Panc1 (cell line): ENCODE measurements around the gene LCT. TPM values are rescaled to one million over a fixed set of nuclear protein-coding genes. Genes with fewer than 3 reads are reported as not detected.

Experiments used
- ATAC-seq: fragments of 200-7000 bp; cut with Tn5 transposase; 2 replicates; pipeline ENCODE4 v1.9.1; 2020; ENCODE audit warnings: mild to moderate bottlenecking, moderate library complexity
- BruUV-seq: library from RNA; stranded (reverse); fragments of 400-500 nt; replicated peaks from 2 replicates; lab custom pipeline; 2021; lab: Mats Ljungman, UMichigan
- CTCF ChIA-PET: fragments of 300-600 bp; sonication (Branson Sonifier 250); formaldehyde crosslinking; loops from one replicate; lab custom pipeline; 2022; ENCODE audit warnings: antibody characterized with exemption; lab: Charles Lee
- POLR2A ChIA-PET: fragments of 300-600 bp; sonication (Branson Sonifier 250); formaldehyde crosslinking; loops from one replicate; lab custom pipeline; 2022; ENCODE audit warnings: antibody characterized with exemption; lab: Charles Lee
- DNase-seq: peaks from one replicate; pipeline ENCODE4 v3.0.0-alpha.2; 2010; ENCODE audit warnings: low read depth, low spot score
- H3K27ac ChIP-seq: 2 replicates; pipeline ENCODE4 v1.5.1; 2011; ENCODE audit warnings: mild to moderate bottlenecking, low read length, inconsistent platforms
- H3K27me3 ChIP-seq: fragments of 200-500 bp; sonication (Bioruptor generic); 2 replicates; pipeline ENCODE4 v1.6.0; 2014; ENCODE audit warnings: low read length, inconsistent platforms; ENCODE audit not compliant: control insufficient read depth, insufficient read depth
- H3K36me3 ChIP-seq: fragments of 200-500 bp; sonication (Bioruptor generic); 2 replicates; pipeline ENCODE4 v1.5.1; 2014; ENCODE audit warnings: inconsistent platforms, mild to moderate bottlenecking, low read length, moderate library complexity; ENCODE audit not compliant: control insufficient read depth, insufficient read depth
- H3K4me1 ChIP-seq: 2 replicates; pipeline ENCODE4 v1.5.1; 2011; ENCODE audit warnings: inconsistent platforms, mild to moderate bottlenecking, low read length, moderate library complexity; ENCODE audit not compliant: control insufficient read depth, insufficient read depth
- H3K4me3 ChIP-seq, 2 experiments: 2 replicates each; pipeline ENCODE4 v1.5.1; 2011 to 2012; ENCODE audit warnings: low read depth in 2 of 2, low read length in 2 of 2, mild to moderate bottlenecking in 2 of 2, inconsistent platforms in 1 of 2, moderate library complexity in 1 of 2
- H3K9me3 ChIP-seq: fragments of 200-500 bp; sonication (Bioruptor generic); 2 replicates; pipeline ENCODE4 v1.5.1; 2014; ENCODE audit warnings: low read depth, mild to moderate bottlenecking, inconsistent platforms, low read length, moderate library complexity; ENCODE audit not compliant: control insufficient read depth, insufficient read depth
- CTCF ChIP-seq: fragments of 450-650 bp; IDR thresholded peaks from 2 replicates; pipeline ENCODE4 v1.5.1; 2017; ENCODE audit warnings: mild to moderate bottlenecking
- POLR2AphosphoS5 ChIP-seq: IDR thresholded peaks from 2 replicates; pipeline ENCODE4 v1.6.1; 2012; ENCODE audit warnings: mild to moderate bottlenecking, low read depth, low read length, moderate library complexity
- REST ChIP-seq, 2 experiments: IDR thresholded peaks; 2 replicates each; pipeline ENCODE4 v1.6.1; 2011 to 2012; ENCODE audit warnings: low read depth in 2 of 2, control low read depth in 1 of 2, low read length in 1 of 2, mild to moderate bottlenecking in 1 of 2, moderate library complexity in 1 of 2; ENCODE audit not compliant: insufficient read depth in 1 of 2
- SIN3A ChIP-seq: IDR thresholded peaks from 2 replicates; pipeline ENCODE4 v1.6.1; 2012; ENCODE audit warnings: low read depth, mild to moderate bottlenecking, low read length, moderate library complexity, borderline replicate concordance; ENCODE audit not compliant: insufficient read depth
- TCF7L2 ChIP-seq: IDR thresholded peaks from 2 replicates; pipeline ENCODE4 v1.6.1; 2011; ENCODE audit warnings: mild to moderate bottlenecking, low read depth, low read length, inconsistent platforms
- in situ Hi-C: cut with HindIII; loops from 2 replicates; pipeline ENCODE4 v1.10.0; 2016; ENCODE audit warnings: low sequenced_read_pairs, low pct_unique_long_range_greater_than_20kb
- intact Hi-C: fragments of 100-400 bp; cut with micrococcal nuclease; formaldehyde crosslinking; loops from one replicate; pipeline ENCODE4 v1.10.0; 2022; ENCODE audit not compliant: unreplicated experiment
- total RNA-seq: library from RNA; stranded (reverse); gene quantifications from one replicate; pipeline ENCODE4 v1.2.1, GENCODE V29; 2021; ENCODE audit not compliant: unreplicated experiment

LCT gene
- total RNA-seq, 1 experiment from 2014 or later, result not detected

GRCh38 chr2:135832891-135833290, 4.1 kb downstream of the LCT start:
- Histone ChIP-seq H3K36me3 (no peaks in the 10 kb centered on the region), H3K9me3 (no peaks in the 10 kb centered on the region), H3K27ac (no peak overlapping the region), H3K4me3 (no peak overlapping the region), H3K4me1 (no peaks in the 10 kb centered on the region), H3K27me3 (no peaks in the 10 kb centered on the region)
- in situ Hi-C loops, result no loop called here
- CTCF ChIA-PET, result interaction anchor here (0.8 kb wide), 1 partner anchor 21 kb away, joined by 3 read pairs; no protein-coding TSS in a partner anchor
- TF ChIP-seq CTCF, result no peak
- no peak for TF ChIP-seq REST (IDR thresholded peaks at IDR 0.05; ENCODE audit: insufficient read depth in 1 of 2, low read depth in 2 of 2, low read length in 1 of 2)
- no peak for TF ChIP-seq TCF7L2
- TF ChIP-seq POLR2AphosphoS5, result no peak
- no peak for TF ChIP-seq SIN3A
- ATAC-seq (no peak), DNase-seq (no peak)
- no TSS peak for BruUV-seq
- POLR2A ChIA-PET, result interaction anchor here (0.6 kb wide), 1 partner anchor 509 kb away, joined by 5 read pairs; no protein-coding TSS in a partner anchor
- intact Hi-C loops, result no loop called here

- CTCF ChIA-PET, result no interaction called here
These were observed 5.7 kb downstream of the LCT start for GRCh38 chr2:135831180-135831812.

More at GRCh38 chr2:135831180-135831812, 5.7 kb downstream of the LCT start:
- in situ Hi-C loops, result no loop called here
- no TSS peak for BruUV-seq
- no peaks in the 10 kb centered on the region for H3K36me3 ChIP-seq
- intact Hi-C loops, result no loop called here
- no peak overlapping the region for H3K4me3 ChIP-seq
- TF ChIP-seq POLR2AphosphoS5 (no peak), SIN3A (no peak), REST (IDR thresholded peaks at IDR 0.05; ENCODE audit: insufficient read depth in 1 of 2, low read depth in 2 of 2, low read length in 1 of 2) (no peak), TCF7L2 (no peak), CTCF (no peak)
- no peaks in the 10 kb centered on the region for H3K9me3 ChIP-seq
- ATAC-seq (no peak), DNase-seq (no peak)
- no peak overlapping the region for H3K27ac ChIP-seq
- no peaks in the 10 kb centered on the region for H3K27me3 ChIP-seq
- no peaks in the 10 kb centered on the region for H3K4me1 ChIP-seq
- POLR2A ChIA-PET, result no interaction called here
